Activated CD4-positive, alpha-beta memory T cell treated with anti-CD3 and anti-CD28 coated beads for 36 hours (primary cell): ENCODE results near the gene FAM170B. TPM values are rescaled to one million over a fixed set of nuclear protein-coding genes. Genes with fewer than 3 reads are reported as not detected.

Experiments used
- CTCF ChIA-PET: fragments of 350-600 bp; sonication (Branson Sonifier 250); formaldehyde crosslinking; loops from one replicate; lab custom pipeline; 2021; ENCODE audit warnings: antibody characterized with exemption, inconsistent platforms; lab: Charles Lee
- POLR2A ChIA-PET: fragments of 350-600 bp; sonication (Branson Sonifier 250); formaldehyde crosslinking; loops from one replicate; lab custom pipeline; 2021; ENCODE audit warnings: antibody characterized with exemption; lab: Charles Lee
- DNase-seq: peaks from one replicate; pipeline ENCODE4 v3.0.0-alpha.2; 2020
- H3K27ac Mint-ChIP-seq: one replicate; pipeline ENCODE4 v1.8.0; 2021; ENCODE audit warnings: mixed read lengths
- H3K27me3 Mint-ChIP-seq: one replicate; pipeline ENCODE4 v1.8.0; 2021; ENCODE audit warnings: mixed read lengths
- H3K36me3 Mint-ChIP-seq: one replicate; pipeline ENCODE4 v1.8.0; 2021; ENCODE audit warnings: mixed read lengths
- H3K4me1 Mint-ChIP-seq: one replicate; pipeline ENCODE4 v1.8.0; 2021; ENCODE audit warnings: low read depth, mixed read lengths
- H3K4me3 Mint-ChIP-seq: one replicate; pipeline ENCODE4 v1.8.0; 2021; ENCODE audit warnings: mild to moderate bottlenecking, mixed read lengths
- H3K9me3 Mint-ChIP-seq: one replicate; pipeline ENCODE4 v1.8.0; 2021; ENCODE audit warnings: mixed read lengths
- intact Hi-C: fragments of 100-400 bp; cut with micrococcal nuclease; formaldehyde crosslinking; loops from one replicate; pipeline ENCODE4 v1.15.1; 2023
- total RNA-seq, 2 experiments: library from RNA; stranded (reverse); gene quantifications; one replicate each; pipeline ENCODE4 v1.2.3, GENCODE V29; 2021

Gene FAM170B
- total RNA-seq, 2 experiments from 2014 or later = not detected

DNA sequence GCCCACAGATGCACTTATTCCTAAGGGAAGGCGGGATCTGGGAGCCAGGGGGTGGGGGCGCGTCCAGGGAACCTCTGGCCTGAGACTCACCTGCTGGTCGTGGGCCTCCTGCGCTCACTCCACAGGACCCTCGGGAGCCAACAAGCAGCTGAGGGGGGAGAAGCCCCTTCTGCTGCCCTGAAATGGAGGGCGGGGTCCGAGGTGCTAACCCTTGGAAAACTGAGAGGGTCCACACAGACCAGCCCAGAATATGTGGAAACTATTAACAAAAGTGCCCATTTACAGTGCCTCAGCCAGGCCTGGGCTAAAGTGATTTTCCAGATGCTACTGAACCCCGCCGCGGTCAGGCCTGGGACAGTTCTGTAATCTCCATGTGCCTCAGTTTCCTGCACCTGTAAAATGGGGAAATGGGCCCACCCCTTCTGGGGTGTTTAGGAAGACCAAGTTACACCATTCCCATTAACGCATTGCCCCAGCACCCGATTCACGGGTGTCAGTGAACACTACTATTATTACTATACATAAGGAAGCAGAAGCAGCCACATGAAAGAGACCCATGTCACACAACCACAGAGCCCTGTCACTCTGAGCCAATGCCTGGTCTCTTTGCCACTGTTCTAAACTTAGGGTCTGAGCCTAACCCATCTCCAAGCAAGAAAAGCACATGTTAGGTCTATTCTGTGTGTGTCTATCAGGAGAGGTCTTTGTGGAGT lies 17.9 kb downstream of the FAM170B start:
- H3K27me3 Mint-ChIP-seq = peaks cover 19% of the 10 kb centered on the region
- peaks cover 2% of the 10 kb centered on the region for H3K4me1 Mint-ChIP-seq
- no peak overlapping the region for H3K27ac Mint-ChIP-seq
- no peaks in the 10 kb centered on the region for H3K36me3 Mint-ChIP-seq
- H3K4me3 Mint-ChIP-seq = no peak overlapping the region
- peak; percentile 30 for DNase-seq
- H3K9me3 Mint-ChIP-seq = no peaks in the 10 kb centered on the region
- CTCF ChIA-PET = no interaction called here
- POLR2A ChIA-PET = no interaction called here
- intact Hi-C loops = no loop called here

GRCh38 chr10:49115015-49115795 lies 18.6 kb downstream of the FAM170B start, which contains the start of gene VSTM4:
Gene VSTM4, minus strand, starts transcription at chr10:49115522. Its CDS starts 37 bp downstream, at chr10:49115485.
- Mint-ChIP-seq H3K27ac (no peak within 1 kb of the TSS), H3K4me1 (peaks cover 2% of the 10 kb centered on the region)
- peak; percentile 14 for DNase-seq

DNA sequence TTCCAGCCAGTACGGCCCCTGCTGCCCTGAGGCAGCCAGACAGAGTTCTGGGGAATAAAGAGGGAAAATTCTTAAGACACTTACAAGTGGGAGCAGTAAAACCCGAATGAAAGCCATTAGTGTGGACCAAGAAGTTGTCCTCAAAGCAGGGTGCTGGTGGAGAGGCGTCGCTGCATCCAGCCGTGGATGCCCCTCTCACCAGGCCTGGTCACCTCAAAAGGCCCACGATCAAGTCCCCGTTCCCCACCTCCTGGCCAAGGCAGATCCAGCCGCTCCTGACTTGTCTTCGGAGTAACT lies 19.2 kb downstream of the FAM170B start:
- ChIA-PET POLR2A (no interaction called here), CTCF (no interaction called here)
- peaks cover 2% of the 10 kb centered on the region for H3K4me1 Mint-ChIP-seq
- peaks cover 19% of the 10 kb centered on the region for H3K27me3 Mint-ChIP-seq
- no peak for DNase-seq
- intact Hi-C loops = no loop called here
- H3K9me3 Mint-ChIP-seq = no peaks in the 10 kb centered on the region
- no peaks in the 10 kb centered on the region for H3K36me3 Mint-ChIP-seq
- H3K4me3 Mint-ChIP-seq = peak overlapping the region; percentile 41
- no peak overlapping the region for H3K27ac Mint-ChIP-seq

More at GRCh38 chr10:49115015-49115795, 18.6 kb downstream of the FAM170B start, which contains the start of gene VSTM4:
- CTCF ChIA-PET = no interaction called here
- Mint-ChIP-seq H3K4me3 (peak within 1 kb of the TSS; percentile 41), H3K9me3 (no peaks in the 10 kb centered on the region), H3K27me3 (peaks cover 19% of the 10 kb centered on the region), H3K36me3 (no peaks in the 10 kb centered on the region)
- POLR2A ChIA-PET = no interaction called here
- intact Hi-C loops = no loop called here

DNA sequence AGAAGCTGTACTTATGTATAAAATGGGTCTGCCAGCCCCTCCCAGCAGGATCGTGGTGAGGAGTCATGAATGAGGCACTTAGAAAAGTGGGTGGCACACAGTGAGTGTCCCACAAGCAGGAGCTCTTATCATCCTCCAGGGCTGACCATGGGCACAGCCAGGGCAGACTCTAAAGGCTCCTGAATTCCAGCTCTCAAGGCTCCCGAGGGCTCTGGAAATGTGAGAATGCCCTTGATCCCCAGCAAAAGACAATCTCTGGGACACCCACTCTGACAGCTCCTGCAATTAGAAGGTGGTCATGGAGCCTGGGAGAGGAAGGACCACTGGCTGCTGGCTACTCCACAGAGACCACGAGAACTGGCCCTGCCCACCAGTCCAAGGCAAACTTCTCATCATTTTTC lies 20.1 kb downstream of the FAM170B start:
- H3K4me3 Mint-ChIP-seq = no peak overlapping the region
- H3K27me3 Mint-ChIP-seq = peaks cover 22% of the 10 kb centered on the region
- H3K36me3 Mint-ChIP-seq = no peaks in the 10 kb centered on the region
- intact Hi-C loops = no loop called here
- ChIA-PET POLR2A (no interaction called here), CTCF (interaction anchor here (0.7 to 0.9 kb wide), 2 partner anchors 132 to 457 kb away, joined by 3 to 4 read pairs; no protein-coding TSS in a partner anchor)
- no peak for DNase-seq
- H3K4me1 Mint-ChIP-seq = peaks cover 2% of the 10 kb centered on the region
- no peaks in the 10 kb centered on the region for H3K9me3 Mint-ChIP-seq
- H3K27ac Mint-ChIP-seq = no peak overlapping the region

GRCh38 chr10:49112851-49113250 lies 21.0 kb downstream of the FAM170B start:
- Mint-ChIP-seq H3K4me3 (no peak overlapping the region), H3K9me3 (no peaks in the 10 kb centered on the region), H3K27ac (no peak overlapping the region), H3K36me3 (no peaks in the 10 kb centered on the region), H3K27me3 (peaks cover 22% of the 10 kb centered on the region), H3K4me1 (peaks cover 2% of the 10 kb centered on the region)
- POLR2A ChIA-PET = no interaction called here
- intact Hi-C loops = no loop called here
- CTCF ChIA-PET = no interaction called here
- no peak for DNase-seq

- no peaks in the 10 kb centered on the region for H3K36me3 Mint-ChIP-seq
- intact Hi-C loops = no loop called here
- CTCF ChIA-PET = no interaction called here
- H3K27me3 Mint-ChIP-seq = peaks cover 22% of the 10 kb centered on the region
- POLR2A ChIA-PET = no interaction called here
- no peak overlapping the region for H3K27ac Mint-ChIP-seq
- DNase-seq = no peak
- H3K9me3 Mint-ChIP-seq = no peaks in the 10 kb centered on the region
- peaks cover 2% of the 10 kb centered on the region for H3K4me1 Mint-ChIP-seq
- no peak overlapping the region for H3K4me3 Mint-ChIP-seq
Measured at GRCh38 chr10:49112098-49112497, 21.7 kb downstream of the FAM170B start.

- peaks cover 2% of the 10 kb centered on the region for H3K4me1 Mint-ChIP-seq
- CTCF ChIA-PET = no interaction called here
- intact Hi-C loops = no loop called here
- DNase-seq = no peak
- H3K4me3 Mint-ChIP-seq = no peak overlapping the region
- H3K36me3 Mint-ChIP-seq = no peaks in the 10 kb centered on the region
- H3K27ac Mint-ChIP-seq = no peak overlapping the region
- H3K27me3 Mint-ChIP-seq = peaks cover 19% of the 10 kb centered on the region
- POLR2A ChIA-PET = no interaction called here
- no peaks in the 10 kb centered on the region for H3K9me3 Mint-ChIP-seq
Measured at GRCh38 chr10:49111320-49111698, 22.5 kb downstream of the FAM170B start.

- peaks cover 15% of the 10 kb centered on the region for H3K27me3 Mint-ChIP-seq
- CTCF ChIA-PET = no interaction called here
- intact Hi-C loops = no loop called here
- POLR2A ChIA-PET = no interaction called here
- peaks cover 2% of the 10 kb centered on the region for H3K4me1 Mint-ChIP-seq
- DNase-seq = no peak
- no peak overlapping the region for H3K4me3 Mint-ChIP-seq
- H3K9me3 Mint-ChIP-seq = no peaks in the 10 kb centered on the region
- H3K36me3 Mint-ChIP-seq = no peaks in the 10 kb centered on the region
- no peak overlapping the region for H3K27ac Mint-ChIP-seq
Measured at GRCh38 chr10:49110684-49111319, 23.0 kb downstream of the FAM170B start.

- no peak for DNase-seq
- Mint-ChIP-seq H3K9me3 (no peaks in the 10 kb centered on the region), H3K27ac (no peak overlapping the region), H3K27me3 (peaks cover 13% of the 10 kb centered on the region), H3K36me3 (no peaks in the 10 kb centered on the region), H3K4me1 (peaks cover 2% of the 10 kb centered on the region), H3K4me3 (no peak overlapping the region)
- CTCF ChIA-PET = no interaction called here
- intact Hi-C loops = no loop called here
- POLR2A ChIA-PET = no interaction called here
Measured at GRCh38 chr10:49109669-49110340, 24.0 kb downstream of the FAM170B start.

- Mint-ChIP-seq H3K4me1 (no peaks in the 10 kb centered on the region), H3K27me3 (peaks cover 3% of the 10 kb centered on the region), H3K9me3 (no peaks in the 10 kb centered on the region), H3K27ac (no peak overlapping the region), H3K36me3 (no peaks in the 10 kb centered on the region), H3K4me3 (no peak overlapping the region)
- DNase-seq = no peak
- CTCF ChIA-PET = no interaction called here
- intact Hi-C loops = no loop called here
- POLR2A ChIA-PET = no interaction called here
Measured at GRCh38 chr10:49108656-49109055, 25.2 kb downstream of the FAM170B start.

- CTCF ChIA-PET = no interaction called here
- no peaks in the 10 kb centered on the region for H3K4me1 Mint-ChIP-seq
Measured at GRCh38 chr10:49107887-49108267, 25.9 kb downstream of the FAM170B start.

More at GRCh38 chr10:49107887-49108267, 25.9 kb downstream of the FAM170B start:
- no peak overlapping the region for H3K4me3 Mint-ChIP-seq
- POLR2A ChIA-PET = no interaction called here
- intact Hi-C loops = no loop called here
- H3K36me3 Mint-ChIP-seq = no peaks in the 10 kb centered on the region
- DNase-seq = no peak
- no peak overlapping the region for H3K27ac Mint-ChIP-seq
- H3K27me3 Mint-ChIP-seq = peaks cover 3% of the 10 kb centered on the region
- H3K9me3 Mint-ChIP-seq = no peaks in the 10 kb centered on the region
